HFF-Myc (cell line): Measurements from ENCODE around the gene CMTM1.
"Not testable (repeated sequence)": the region's sequence is repeated elsewhere in the genome, so short reads cannot be mapped to it uniquely, and the experiment has no call there.

Experiments
- DNase-seq: peaks from one replicate; pipeline ENCODE4 v3.0.0-alpha.2; 2011; ENCODE audit warnings: low read depth; ENCODE audit errors: extremely low read depth
- H3K4me3 ChIP-seq: replicated peaks from 2 replicates; pipeline ENCODE4 v1.5.1; 2011; ENCODE audit warnings: low read depth, mild to moderate bottlenecking, control low read depth, low read length
- CTCF ChIP-seq: IDR thresholded peaks from 2 replicates; pipeline ENCODE4 v1.5.1; 2012; ENCODE audit warnings: mild to moderate bottlenecking, low read depth, low read length, control low read depth; ENCODE audit errors: missing control alignments

CMTM1 gene

GRCh38 chr16:66562409-66562808 lies 3.8 kb upstream of the CMTM1 start:
- no peak for DNase-seq
- no peak overlapping the region for H3K4me3 ChIP-seq
- no peak for TF ChIP-seq CTCF

GRCh38 chr16:66562986-66563385 lies 3.3 kb upstream of the CMTM1 start:
- H3K4me3 ChIP-seq = no peak overlapping the region
- TF ChIP-seq CTCF = no peak

GRCh38 chr16:66563574-66564334 lies 2.5 kb upstream of the CMTM1 start:
- TF ChIP-seq CTCF = no peak

More at GRCh38 chr16:66562986-66563385, 3.3 kb upstream of the CMTM1 start:
- DNase-seq = no peak

GRCh38 chr16:66567270-66567669 lies 1.0 kb downstream of the CMTM1 start:
- not testable (repeated sequence) for DNase-seq, H3K4me3 ChIP-seq

More at GRCh38 chr16:66563574-66564334, 2.5 kb upstream of the CMTM1 start:
- no peak for DNase-seq
- no peak overlapping the region for H3K4me3 ChIP-seq

GRCh38 chr16:66568355-66568754 lies 2.1 kb downstream of the CMTM1 start:
- TF ChIP-seq CTCF = no peak
- no peak overlapping the region for H3K4me3 ChIP-seq
- no peak for DNase-seq

- DNase-seq = no peak
- TF ChIP-seq CTCF = no peak
- H3K4me3 ChIP-seq = no peak overlapping the region
Measured at GRCh38 chr16:66569131-66569530, 2.9 kb downstream of the CMTM1 start.

GRCh38 chr16:66569827-66570405 lies 3.7 kb downstream of the CMTM1 start:
- DNase-seq = no peak

More at GRCh38 chr16:66569827-66570405, 3.7 kb downstream of the CMTM1 start:
- TF ChIP-seq CTCF = no peak
- no peak overlapping the region for H3K4me3 ChIP-seq
